K562 (cell line): ENCODE measurements around the gene CRK. TPM values are rescaled to one million over a fixed set of nuclear protein-coding genes. Genes with fewer than 3 reads are reported as not detected.

Experiments
- ETV5 ChIP-seq: sonication (generic); formaldehyde crosslinking; IDR thresholded peaks from 2 replicates; pipeline ENCODE4 v1.4.0; 2020; ENCODE audit warnings: low read depth, mild to moderate bottlenecking, missing genetic modification reagents
- EZH2 ChIP-seq: IDR thresholded peaks from 2 replicates; pipeline ENCODE4 v1.6.1; 2012; ENCODE audit warnings: low read depth, mild to moderate bottlenecking, inconsistent platforms, low read length, borderline replicate concordance
- ILF3 ChIP-seq: fragments of 450-650 bp; IDR thresholded peaks from 2 replicates; pipeline ENCODE4 v1.6.1; 2018; ENCODE audit warnings: antibody characterized with exemption, mild to moderate bottlenecking, moderate library complexity, borderline replicate concordance
- L3MBTL2 ChIP-seq: fragments of 450-650 bp; IDR thresholded peaks from 2 replicates; pipeline ENCODE4 v1.6.1; 2016; ENCODE audit warnings: mild to moderate bottlenecking, moderate library complexity
- RAD21 ChIP-seq, 2 experiments: fragments of 250-450 bp in 1 of 2; fragments of 450-650 bp in 1 of 2; sonication (Bioruptor Pico) in 1 of 2; formaldehyde crosslinking in 1 of 2; IDR thresholded peaks in 1 of 2; conservative IDR thresholded peaks in 1 of 2; 2 replicates each; pipeline versions ENCODE4 v1.4.0 to v1.8.0; 2020 to 2022; ENCODE audit warnings: mild to moderate bottlenecking in 2 of 2, moderate library complexity in 1 of 2
- RBBP5 ChIP-seq: fragments of 200-600 bp; sonication (generic); IDR thresholded peaks from 2 replicates; pipeline ENCODE4 v1.6.1; 2012; ENCODE audit warnings: borderline replicate concordance, mild to moderate bottlenecking, low read length, control low read depth, inconsistent platforms; ENCODE audit not compliant: insufficient read depth, poor library complexity, severe bottlenecking
- ZNF407 ChIP-seq: fragments of 450-650 bp; IDR thresholded peaks from 2 replicates; pipeline ENCODE4 v1.6.1; 2016; ENCODE audit warnings: low read depth
- ZNF592 ChIP-seq: fragments of 450-650 bp; IDR thresholded peaks from 2 replicates; pipeline ENCODE4 v1.6.1; 2017; ENCODE audit warnings: antibody characterized with exemption, mild to moderate bottlenecking
- ZNF639 ChIP-seq, 2 experiments: fragments of 200-800 bp in 1 of 2; sonication (Bioruptor generic) in 1 of 2; sonication (generic) in 1 of 2; formaldehyde crosslinking in 1 of 2; IDR thresholded peaks in 1 of 2; conservative IDR thresholded peaks in 1 of 2; 2 replicates each; pipeline versions ENCODE4 v1.5.0 to v1.6.1; 2016 to 2020; ENCODE audit warnings: missing compliant biosample characterization in 1 of 2, missing genetic modification characterization in 1 of 2, missing genetic modification reagents in 1 of 2
- polyA plus RNA-seq, 8 experiments: library from polyadenylated mRNA; depleted of rRNA in 4 of 8; stranded (reverse) in 5 of 8; unstranded in 3 of 8; fragments of >200 nt; fragmentation: Nextera tagmentation in 2 of 8; fragmentation: Illumina TruSeq in 1 of 8; extraction: Ambion mirVana in 2 of 8; extraction: Trizol in 1 of 8; gene quantifications; 2 replicates each; pipeline versions ENCODE4 v1.2.1 to v1.2.3, GENCODE V29; 2011 to 2014; ENCODE audit warnings: inconsistent platforms in 1 of 8, missing spikeins in 1 of 8
- total RNA-seq, 7 experiments: library from RNA; depleted of rRNA in 6 of 7; stranded (reverse); fragments of >200 nt in 6 of 7; fragmentation: Illumina TruSeq in 2 of 7; extraction: Trizol in 2 of 7; gene quantifications; 2 replicates each; pipeline versions ENCODE4 v1.2.1 to v1.2.3, GENCODE V29; 2011 to 2021; ENCODE audit warnings: low replicate concordance in 1 of 7

Gene CRK
- total and polyA plus RNA-seq, 9 of the 15 experiments (the other 6 are each of a cell fraction or from before 2014, with no cell fraction given): 13.1 to 40.2 (median 26.1) TPM

GRCh38 chr17:1462164-1463112, 6.4 kb upstream of the CRK start (continued):
- TF ChIP-seq ZNF592 (no peak), ETV5 (CRISPR knock-in tag) (no peak), L3MBTL2 (peak; percentile 46; the same call in 1 of the 2 replicates), ZNF639 (CRISPR knock-in tag; conservative IDR thresholded peaks at IDR 0.05 in 1 of 2, IDR thresholded peaks at IDR 0.05 in 1 of 2) (no peak), RBBP5 (no peak), RAD21 (CRISPR knock-in tag; conservative IDR thresholded peaks at IDR 0.05 in 1 of 2, IDR thresholded peaks at IDR 0.05 in 1 of 2) (no peak), ILF3 (no peak), ZNF407 (no peak), EZH2 (no peak)
